Measurements from ENCODE around the gene TBX15.

Gene TBX15

DNA sequence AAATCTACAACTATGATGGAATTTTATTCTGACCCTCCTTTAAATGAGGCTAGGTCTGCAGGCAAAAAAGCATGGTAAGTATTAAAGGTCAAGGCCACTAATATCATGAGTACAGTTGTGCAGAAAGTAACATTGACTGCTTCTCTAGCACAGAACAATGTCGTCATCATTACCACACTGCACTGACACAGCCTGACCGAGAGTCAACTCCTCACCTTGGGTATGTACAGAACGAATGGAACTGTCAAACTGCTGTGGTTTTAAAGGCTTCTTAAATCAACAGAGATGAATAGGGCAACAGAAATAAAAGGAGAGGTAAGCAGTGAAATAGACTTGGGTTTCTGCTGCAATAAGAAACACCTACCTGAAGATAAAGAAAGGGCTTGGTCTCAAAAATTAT, 88.8 kb downstream of the TBX15 start:
- no peak for DNase-seq

DNA sequence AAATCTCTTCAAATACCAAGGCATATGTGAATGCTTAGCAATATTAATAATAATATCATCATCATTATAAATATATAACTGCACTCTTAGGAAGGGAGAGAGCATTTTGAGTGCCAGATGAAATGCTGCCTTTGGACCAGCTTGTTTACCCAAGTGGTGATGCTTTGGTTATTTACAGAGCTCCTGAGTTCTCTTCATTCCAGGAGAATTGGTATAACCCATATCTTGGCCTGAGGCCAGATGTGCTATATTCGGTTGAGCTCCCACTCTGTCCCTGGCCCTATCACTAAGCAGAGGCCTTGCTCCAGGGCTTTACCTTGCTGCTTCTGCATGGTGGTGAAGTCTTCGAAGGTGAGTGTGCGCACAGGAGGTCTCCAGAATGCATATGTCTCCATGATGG, 89.4 kb downstream of the TBX15 start:
- DNase-seq, result no peak

DNA sequence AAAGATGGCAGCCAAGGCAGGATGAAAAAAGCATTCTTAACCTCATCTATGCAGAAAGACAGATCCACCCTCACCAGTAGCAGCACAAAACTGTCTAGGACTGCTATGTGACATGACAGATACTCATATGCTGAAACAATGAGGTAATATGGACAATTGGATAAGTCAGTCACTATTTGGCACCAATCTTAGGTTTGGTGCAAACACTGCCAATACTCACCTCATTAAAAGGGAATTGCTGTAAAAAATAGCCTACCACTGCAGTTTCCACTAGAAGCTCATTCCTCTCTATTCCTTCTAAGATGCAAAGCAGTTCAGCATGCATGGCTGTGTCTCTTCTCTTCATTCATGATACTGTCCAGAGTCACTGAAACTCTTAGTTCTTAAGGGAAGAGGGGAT, 91.7 kb downstream of the TBX15 start:
- no peak for DNase-seq

DNA sequence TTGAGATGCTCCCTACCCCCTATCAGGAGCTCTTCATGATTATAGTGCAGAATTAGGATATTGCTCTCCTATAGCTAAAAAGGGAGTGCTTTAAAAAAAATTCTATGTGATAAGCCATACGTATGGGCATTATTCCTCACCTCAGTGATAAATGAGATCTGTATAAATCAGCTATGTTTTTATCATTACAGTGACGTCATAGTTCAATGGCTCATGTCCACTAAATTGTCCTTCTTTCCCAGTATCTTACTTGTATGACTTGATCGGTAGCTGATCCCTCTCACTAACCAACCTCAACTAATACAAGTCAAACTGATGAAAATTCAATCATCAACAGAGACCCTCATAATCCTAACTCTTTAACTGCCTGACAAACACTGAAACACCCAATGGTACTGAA, 93.3 kb downstream of the TBX15 start:
- no peak for DNase-seq

DNA sequence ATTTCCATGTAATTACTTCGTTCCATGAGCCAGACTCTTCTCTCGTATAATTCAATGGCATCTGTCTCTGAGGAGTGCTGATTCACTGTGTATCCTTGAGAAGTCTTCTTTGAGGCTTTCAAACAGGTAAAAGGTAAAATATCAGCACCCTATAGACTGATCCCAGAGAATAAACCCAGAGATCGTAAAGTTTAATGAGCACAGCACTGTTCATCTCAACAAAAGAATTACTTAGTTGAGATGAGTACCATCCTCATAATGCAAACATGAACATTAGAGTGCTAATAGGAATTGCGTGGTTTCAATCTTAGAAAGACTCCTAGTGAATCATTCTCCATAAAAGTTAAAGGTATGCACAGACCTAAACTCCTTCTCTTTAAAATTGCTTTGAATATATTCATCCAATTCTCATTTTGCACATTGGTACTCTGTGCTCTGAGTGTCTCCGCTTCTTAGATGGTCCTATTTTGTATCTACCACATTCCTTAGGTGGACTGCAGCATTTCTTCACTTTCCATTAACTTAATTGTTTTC, 97.2 kb downstream of the TBX15 start:
- DNase-seq, result no peak

DNA sequence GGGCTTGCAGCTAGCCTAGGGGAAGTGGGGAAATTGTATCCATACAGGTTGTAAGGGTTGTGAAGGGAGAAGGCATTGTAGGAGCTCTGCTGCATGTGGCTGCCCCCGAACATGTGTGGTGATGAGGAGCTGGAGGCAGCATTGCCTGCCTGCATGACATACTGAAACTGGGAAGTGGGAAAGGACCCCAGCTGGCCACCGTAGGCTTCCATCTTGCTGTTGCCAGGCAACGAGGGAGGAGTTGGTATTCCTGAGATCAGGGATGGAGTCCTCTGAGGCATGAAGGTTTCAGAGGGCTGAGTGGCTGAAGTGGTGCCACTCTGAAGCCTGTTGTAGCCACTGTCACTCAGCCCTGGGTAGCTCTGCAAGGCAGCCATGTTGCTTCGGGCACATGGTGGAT, 103.2 kb downstream of the TBX15 start:
- DNase-seq, result no peak

DNA sequence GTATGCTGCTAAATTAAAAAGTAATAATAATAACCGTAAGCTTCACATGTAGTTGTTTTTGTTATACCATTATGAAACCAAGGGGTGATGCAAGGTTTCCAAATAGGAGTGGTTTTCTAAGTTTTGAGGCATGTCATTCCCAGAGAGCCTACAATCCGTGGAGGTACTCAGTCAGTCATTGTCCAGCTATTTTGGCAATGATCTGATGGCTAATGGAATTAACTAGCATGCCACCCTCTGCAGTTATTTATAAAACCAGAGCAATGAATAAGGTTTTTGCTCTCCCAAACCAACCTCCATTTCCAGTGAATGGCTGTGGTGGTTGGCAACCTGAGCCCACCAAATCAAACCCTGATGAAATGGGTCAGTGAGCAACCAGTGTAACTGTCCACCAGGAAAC, 106.4 kb downstream of the TBX15 start:
- DNase-seq, result no peak

DNA sequence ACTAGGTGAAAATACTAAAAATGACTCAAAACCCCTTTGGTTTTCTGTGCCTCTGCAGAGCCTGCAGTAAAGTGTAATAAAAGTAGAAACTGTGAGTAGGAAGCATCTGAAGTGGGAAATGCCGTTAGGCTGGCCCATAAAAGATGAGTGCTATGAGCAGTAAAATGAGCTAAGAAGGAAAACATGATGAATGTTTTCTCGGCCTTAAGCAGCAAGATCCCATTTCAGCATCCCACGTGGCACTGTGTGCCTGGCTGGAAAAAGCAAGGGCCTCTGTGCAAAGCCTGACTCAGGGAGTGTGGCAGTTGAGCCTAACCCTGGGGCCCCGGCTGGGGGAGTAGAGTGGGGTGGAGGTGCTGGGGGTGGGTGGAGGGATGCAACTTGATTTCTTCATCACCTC, 109.5 kb downstream of the TBX15 start:
- DNase-seq, result no peak

DNA sequence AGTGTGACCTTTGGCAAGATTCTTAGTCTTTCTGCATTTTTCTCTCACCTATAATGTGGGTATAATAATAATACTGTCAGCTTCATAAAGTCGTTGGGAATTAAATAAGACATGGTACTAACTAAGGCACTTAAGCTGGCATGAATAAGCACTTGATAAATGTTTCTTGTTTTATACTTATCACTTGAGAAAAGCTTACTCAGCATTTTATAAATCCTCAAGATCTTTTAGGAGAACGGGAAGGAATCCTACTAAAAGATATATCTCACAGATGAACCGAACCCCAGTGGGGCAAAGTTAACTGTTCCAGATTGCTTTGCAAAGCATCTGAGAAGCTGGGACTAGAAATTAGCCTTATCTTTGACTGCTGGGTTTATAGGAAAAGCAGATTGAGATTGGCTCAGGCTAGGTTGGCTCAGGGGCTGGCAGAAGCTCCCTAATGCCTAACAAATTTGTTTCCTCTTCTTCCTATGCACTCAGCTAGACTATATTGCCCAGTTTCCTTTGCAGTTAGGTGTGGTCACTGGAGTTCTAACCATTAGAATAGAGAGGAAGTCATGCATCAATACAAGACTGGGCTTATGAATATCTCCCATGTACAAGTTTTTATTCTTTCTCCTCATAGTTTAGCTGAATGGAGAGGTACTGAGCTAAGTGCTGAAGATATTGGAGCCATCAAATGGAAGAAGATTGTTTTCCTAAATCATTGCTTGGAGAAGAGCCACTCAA, 110.3 kb downstream of the TBX15 start:
- DNase-seq, result no peak

DNA sequence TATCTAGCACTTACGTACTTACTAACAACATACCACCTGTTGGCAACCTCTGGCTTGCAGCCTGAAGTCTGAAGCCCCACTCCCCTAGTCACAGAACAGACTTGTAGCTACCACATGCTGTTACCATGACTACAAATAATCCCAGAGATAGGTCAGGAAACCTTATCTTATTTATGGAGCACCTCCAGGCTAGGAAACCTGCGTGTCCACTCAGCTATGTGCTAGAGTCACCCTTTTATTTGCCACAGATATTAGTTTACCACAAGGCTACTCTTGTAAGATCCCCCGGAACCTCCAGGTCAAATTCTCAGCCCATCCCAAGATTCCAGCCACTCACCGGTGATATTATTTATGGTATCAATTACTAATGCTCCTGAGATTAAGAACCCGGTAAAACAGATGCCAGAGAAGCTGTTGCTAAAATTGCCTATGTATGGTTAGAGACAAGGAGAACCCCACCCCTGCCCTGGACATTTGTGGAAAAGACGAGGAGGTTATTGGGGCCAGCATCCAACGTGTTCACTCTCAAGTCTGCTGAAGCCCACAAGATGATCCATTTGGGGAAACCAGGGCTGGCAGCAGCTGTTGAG, 116.5 kb downstream of the TBX15 start:
- no peak for DNase-seq

DNA sequence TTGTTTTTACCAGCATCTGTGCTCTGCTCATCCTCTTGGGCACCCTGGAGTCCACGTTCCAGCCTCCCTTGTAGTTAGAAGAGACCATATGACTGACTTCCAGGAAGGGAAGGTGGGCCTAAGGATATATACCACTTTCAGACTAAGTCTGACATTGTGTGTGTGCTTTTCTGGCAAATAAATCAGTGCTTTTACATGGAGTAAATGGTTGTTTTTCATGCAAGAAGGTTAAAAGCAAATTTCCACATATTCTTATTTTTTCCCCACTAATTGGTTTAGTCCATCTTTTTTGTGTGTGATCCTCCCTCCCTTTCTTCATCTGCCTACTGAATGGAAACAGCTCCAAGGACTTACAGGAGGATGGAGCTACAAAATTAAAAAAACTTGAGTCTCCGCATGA, 119.8 kb downstream of the TBX15 start:
- no peak for DNase-seq

DNA sequence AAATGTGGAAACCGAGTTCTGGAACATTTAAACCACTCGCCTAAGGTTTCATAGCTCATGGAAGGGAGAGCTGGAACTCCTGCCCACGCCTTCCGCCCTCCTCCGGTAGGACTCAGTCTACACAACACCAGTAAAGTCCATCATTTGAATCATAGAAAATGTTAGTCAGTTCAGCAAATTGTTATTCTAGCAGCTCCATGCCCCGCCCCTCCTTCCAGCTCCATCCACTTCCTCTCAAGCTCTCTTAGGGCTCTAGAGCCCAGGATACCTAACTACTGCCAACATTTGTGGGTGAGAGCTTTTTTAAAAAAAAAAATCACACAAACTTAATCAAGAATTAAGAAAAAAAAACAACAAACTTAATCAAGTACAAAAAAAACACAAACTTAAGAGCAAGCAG, 121.8 kb downstream of the TBX15 start:
- DNase-seq, result no peak

DNA sequence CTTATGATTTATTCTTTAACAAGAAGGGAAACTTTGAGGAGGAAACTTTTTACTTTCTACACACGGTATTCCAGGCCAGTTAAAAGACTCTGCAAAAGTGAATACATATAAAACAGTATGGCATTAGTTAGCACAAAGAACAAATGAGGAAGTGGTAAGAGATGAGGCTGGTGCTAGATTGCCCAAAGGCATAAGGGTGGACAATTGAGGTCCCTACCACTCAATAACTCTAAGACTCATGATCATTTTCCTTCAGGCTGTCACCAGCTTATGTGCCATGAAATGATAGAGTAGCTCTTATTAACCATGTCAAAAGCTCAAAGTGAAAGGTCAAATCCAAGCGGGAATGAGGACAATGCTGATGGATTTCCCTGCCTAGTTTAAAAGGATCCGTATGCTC, 124.5 kb downstream of the TBX15 start:
- no peak for DNase-seq

DNA sequence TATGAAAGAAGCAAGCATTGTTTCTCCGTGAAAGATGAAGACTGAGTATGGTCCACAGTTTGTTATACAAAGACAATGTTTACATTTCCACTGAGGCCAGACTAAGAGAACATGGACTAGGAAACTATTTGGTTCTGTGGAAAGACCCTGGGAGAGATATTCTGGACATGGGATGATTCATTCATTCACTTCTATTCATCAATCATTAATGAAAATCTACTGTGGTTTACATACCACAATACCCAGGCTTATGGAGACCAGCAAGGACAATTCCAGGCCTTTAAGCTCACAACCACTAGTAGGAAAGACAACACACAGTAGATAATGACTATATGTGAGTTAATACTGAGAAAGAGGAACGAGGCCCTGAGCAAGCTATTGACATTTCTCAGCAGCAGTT, 125.4 kb downstream of the TBX15 start:
- DNase-seq, result no peak

DNA sequence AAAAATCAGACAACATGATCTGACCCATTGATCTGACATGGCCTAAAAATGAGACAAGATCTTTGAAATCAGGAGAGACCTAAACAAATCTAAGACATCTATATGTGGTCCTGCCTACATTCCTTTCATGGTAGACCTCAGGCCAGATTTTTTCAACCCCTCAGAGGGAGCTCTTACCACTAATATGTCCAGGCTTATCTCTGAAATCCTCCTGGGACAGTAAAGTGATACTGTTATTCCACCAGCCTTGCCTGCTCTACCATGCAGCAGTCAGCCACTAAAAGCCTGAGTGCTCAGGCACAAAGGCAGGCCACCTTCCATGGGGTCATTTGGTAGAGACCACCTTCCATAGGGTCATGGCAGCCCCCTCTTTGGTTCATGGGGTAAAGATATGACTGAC, 126.9 kb downstream of the TBX15 start:
- no peak for DNase-seq

DNA sequence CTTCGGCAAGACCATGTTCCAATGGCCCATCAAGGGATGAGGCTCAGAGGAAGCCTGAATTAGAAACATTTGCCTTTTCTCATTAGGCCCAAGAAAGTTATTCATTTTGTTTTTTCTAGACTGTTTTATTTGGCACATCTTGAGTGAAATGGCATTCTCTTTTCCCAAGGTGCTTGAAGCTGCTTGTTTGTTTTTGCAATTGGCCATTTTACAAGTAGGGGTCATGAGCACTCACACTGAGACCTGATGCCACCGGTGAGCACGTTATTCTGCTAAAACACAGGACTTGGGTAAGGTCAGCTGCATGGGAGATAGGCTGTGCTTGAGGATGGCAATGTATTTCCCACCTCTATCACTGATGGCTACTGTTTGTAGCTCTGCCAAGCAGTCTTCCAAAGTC, 128.1 kb downstream of the TBX15 start:
- DNase-seq, result no peak

DNA sequence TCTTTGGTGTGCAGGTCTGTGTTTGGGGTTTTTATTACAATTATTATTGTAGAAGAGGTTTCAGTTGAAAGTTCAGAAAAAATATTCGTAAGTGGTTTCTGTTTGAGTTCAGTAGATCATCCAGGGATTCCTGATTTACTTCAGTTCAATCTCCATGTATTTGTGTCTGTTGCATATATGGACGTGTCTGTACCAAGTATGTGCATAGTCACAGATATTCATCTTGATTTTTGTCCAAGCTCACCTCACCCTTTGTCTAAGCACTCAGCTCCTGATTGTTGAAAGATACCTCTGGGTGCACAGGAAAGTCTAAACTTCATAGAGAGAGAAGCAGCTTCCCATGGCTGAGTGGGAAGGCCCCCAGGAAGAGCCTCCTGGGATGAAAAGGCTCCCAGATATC, 141.7 kb downstream of the TBX15 start:
- DNase-seq, result no peak

DNA sequence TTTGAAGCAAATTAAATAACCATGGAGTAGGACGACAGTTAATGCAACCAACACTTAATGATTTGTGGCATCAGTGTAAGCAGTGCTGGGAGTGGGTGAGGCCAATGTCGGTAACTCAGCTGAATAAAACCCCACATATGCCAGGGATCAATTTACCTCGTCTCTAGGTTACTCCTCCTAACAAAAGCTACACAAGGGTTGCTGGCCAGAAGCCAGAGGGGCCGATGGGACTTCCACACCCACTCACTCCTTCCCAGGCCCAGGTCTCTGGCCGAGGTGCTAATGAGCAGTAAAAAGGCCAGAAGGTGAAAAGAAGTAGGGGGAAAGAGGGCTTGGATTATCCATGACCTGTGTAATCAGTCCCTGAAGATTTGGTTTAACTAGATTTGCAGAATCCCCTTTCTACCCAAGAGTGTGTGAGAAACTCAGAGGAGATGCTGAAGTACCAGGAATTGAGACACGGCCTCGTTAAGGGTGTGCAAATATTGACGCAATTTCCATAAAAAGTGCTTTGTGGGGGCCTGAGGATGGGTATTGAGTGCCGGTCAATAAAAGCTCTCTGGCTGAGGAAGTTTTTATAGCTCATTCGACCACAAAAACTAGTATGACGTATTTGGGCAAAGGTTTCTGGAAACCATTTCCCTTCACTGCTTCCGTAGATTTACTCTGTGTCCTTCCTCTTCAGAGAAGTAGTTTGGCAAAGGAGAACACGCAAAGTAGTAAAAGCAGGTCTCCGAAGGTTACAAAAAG, 145.5 kb downstream of the TBX15 start:
- DNase-seq, result no peak

DNA sequence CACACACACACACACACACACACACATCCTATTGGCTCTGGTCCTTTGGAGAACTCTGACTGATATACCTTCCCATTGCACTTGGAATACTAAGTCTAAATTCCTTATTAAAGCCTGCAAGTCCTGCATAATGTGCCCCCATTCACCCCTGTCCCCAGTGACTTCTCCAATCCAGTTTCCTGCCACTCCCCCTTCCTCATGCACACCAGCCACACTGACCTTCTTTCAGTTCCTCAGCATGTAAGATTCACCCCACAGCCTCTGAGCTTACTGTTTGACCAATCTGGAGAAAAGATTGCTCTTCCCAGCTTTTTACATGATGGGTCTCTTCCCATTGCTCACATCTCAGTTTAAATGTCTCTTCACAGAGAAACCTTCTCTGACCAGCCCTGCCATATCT, 146.6 kb downstream of the TBX15 start:
- DNase-seq, result no peak
